GM19099 (cell line): ENCODE data around the gene FDX1.

ENCODE experiments used
- POLR2A ChIP-seq: IDR thresholded peaks from 3 replicates; pipeline ENCODE4 v1.6.1; 2011; ENCODE audit warnings: low read depth; ENCODE audit not compliant: insufficient read length; ENCODE audit errors: extremely low read depth

Gene FDX1

DNA sequence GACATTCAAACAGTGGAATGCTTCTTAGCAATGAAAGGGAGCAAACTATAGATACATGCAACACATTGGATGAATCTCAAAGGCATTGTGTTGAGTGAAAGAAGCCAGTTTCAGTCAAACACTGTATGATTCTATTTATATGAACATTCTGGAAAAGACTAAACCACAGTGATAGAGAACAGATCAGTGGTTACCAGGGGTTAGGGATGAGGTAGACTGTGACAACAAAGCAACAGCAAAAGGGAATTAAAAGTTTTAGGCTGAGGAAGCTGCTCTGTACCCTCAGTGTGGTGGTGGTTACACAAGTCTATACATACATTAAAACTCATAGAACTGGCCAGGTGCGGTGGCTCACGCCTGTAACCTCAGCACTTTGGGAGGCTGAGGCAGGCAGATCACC is 23.0 kb downstream of the FDX1 start:
- TF ChIP-seq POLR2A = no peak

DNA sequence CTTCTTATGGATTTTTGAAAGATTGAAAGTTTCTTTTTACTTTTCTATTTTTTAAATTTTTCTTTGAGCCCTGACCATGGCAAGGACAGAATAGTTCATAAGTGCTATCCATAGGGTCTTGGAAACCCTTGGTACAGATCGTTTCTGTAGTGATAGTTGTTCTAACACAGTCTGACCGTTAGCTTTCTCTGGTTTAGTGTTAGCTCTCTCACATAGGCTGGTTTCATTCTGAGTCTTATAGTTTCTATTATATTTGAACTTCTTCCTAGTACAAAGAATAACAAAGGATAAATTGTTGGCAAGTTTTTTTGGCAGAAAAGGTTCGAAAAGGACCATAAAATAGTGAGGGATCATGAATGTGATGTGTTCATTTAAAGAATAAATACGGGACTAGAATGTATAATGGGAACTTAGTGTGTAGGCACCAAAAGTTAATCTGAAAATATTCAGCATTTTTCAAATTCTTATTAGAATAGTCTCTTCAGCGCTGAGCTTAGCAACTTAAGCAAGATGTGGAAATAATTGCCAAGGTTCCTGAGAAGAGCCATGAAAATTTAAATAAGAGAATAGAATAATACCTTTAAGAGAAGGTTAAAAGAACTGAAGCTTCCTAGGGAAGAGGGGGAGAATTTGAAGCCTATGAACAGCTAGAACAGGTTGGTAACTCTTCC is 24.1 kb downstream of the FDX1 start:
- no peak for TF ChIP-seq POLR2A

DNA sequence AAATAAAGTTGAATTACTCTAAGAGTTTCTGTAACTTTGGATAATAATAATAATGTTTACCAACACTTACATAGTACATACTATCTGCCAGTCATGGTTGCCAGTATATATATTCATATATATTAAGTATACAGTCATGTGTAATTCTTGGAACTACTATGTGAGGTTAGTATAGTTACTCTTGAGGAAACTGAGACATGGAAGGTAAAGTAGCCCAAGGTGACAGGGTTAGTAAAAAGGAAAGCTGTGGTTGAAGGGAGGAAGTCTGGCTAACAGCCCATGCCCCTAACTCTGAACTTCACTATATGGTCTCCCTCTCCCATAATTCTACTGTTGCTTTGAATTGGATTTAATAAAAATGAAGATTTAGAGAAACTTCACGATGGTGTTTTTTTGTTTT is 24.9 kb downstream of the FDX1 start:
- no peak for TF ChIP-seq POLR2A

DNA sequence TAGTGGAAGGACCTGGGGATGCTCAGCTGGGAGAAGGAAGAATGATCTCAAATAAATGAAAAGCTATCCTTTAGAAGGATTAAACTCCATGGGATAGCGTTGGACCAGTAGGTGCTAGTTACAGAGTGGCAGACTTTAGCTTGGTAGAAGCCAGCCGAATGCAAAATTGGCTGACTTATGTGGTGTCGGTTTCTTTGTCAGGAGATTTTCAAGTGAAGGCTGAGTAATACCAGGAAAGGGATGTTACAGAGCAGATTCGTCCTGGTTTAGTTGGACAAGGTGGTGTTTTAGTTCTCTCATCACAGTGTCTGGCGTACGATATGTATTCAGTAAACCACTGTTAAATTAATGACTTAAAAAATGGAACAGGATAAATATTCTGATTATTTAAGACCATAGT is 26.0 kb downstream of the FDX1 start:
- no peak for TF ChIP-seq POLR2A

GRCh38 chr11:110463153-110463552 is 33.4 kb downstream of the FDX1 start:
- TF ChIP-seq POLR2A = no peak

- no peak for TF ChIP-seq POLR2A
Observed at GRCh38 chr11:110465231-110465630, 35.5 kb downstream of the FDX1 start.

- TF ChIP-seq POLR2A = no peak
Observed at GRCh38 chr11:110467556-110467955, 37.8 kb downstream of the FDX1 start.

DNA sequence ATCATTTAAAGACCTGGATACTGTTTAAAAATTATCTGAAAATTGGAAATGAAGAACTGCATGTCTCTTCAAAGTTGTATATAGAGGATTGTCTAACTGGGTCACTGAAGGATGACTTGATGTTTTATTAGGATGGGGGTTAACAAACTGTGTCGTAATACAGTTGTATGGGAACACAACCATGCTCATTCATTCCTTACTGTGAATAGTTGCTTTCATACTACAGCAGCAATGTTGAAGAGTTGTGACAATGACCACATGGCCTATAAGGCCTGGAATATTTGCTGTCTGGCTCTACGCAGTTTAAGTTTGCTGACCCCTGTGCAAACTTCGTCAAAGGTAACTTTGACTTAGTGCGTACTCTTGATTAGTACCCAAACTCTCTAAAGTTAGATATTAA is 38.4 kb downstream of the FDX1 start:
- TF ChIP-seq POLR2A = no peak

GRCh38 chr11:110469127-110469526 is 39.4 kb downstream of the FDX1 start:
- TF ChIP-seq POLR2A = no peak

DNA sequence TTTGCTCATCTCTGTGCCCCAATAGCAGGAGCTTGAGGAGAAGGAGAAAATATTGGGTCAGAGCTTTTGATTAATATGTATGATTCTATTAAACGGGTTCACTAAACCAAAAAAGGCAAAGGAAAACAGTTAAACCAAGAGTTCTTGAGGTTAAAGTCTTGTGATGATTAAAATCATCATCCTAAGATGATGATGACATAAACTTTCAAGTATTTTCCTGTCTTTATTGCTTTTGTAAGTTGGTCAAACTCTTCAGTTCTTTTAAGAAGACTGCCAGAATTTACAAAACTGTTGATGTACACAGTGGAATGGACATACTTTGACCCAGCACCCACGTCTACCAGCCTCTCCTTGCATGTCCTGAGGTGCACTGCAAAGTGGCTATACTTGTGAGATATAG is 41.0 kb downstream of the FDX1 start:
- TF ChIP-seq POLR2A = no peak

DNA sequence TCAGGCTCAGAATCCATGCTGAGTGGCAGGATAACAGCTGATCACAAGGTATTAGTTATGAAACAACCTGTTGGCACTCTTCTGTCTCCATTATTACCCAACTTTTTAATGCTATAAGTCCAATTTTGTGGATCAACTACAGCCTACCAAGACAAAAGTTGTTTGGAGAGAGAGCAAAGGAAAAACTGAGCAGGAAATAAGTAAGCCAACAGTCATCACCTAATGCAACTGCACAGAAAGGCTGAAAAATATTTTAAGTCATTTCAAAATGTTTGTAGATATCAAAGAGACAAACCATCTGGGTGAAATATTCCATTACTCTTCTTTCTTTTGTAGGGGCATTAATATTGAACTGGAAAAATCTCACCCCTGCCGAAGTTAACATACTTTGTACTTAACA is 41.6 kb downstream of the FDX1 start:
- TF ChIP-seq POLR2A = no peak

GRCh38 chr11:110472858-110473257 is 43.1 kb downstream of the FDX1 start:
- no peak for TF ChIP-seq POLR2A

- TF ChIP-seq POLR2A = no peak
Observed at GRCh38 chr11:110473706-110474105, 44.0 kb downstream of the FDX1 start.

DNA sequence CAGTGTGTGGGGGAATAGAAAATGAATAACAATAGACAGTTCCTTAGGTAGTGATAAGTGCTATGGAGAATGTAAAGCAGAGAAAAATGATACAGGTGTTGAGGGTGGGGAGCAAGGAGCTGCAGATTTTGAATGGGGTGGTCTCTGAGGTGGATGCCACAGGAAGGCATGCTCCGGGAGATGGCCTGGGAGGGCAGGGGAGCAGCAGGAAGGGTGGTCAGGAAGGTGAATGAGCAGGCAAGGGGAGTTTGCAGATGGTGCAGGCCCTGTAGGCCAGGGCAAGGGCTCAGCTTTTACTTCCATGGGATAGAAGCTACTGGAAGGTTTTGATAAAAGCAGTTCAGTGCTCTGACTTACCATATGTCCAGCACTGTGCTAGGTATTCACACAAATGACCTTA is 44.8 kb downstream of the FDX1 start:
- no peak for TF ChIP-seq POLR2A

DNA sequence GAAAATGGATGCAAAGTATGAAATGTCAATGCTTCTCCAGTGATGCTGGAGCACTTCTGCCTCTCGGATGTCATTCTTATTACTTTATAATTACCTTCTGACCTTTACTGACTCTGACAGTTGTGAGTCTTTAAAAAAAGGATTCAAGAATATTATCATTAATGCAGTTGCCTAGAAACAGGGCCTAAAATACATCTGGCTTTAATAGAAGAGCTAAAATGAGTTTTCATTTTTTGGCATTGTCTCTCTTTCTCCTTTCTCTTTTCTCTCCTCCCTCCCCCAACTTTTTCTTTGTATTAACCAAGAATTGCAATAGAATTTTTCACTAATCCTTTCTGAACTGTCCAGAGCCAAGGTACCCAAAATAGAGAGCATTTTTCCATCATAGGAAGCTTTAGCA is 45.9 kb downstream of the FDX1 start:
- TF ChIP-seq POLR2A = no peak

GRCh38 chr11:110478410-110478809 is 48.7 kb downstream of the FDX1 start:
- TF ChIP-seq POLR2A = no peak
